Stimulated activated naive CD8-positive, alpha-beta T cell treated with anti-CD3 and anti-CD28 coated beads, Interleukin-15, Interleukin-2, amounts not matched to agents 100 ng/mL and 50 ng/mL, for 24 hours (primary cell): ENCODE results near the gene C5AR2.
"Not testable (repeated sequence)": the region's sequence is repeated elsewhere in the genome, so short reads cannot be mapped to it uniquely, and the experiment has no call there.

Experiments used
- H3K27ac Mint-ChIP-seq: one replicate; pipeline ENCODE4 v1.8.0; 2021; ENCODE audit warnings: mild to moderate bottlenecking, mixed read lengths
- H3K27me3 Mint-ChIP-seq: one replicate; pipeline ENCODE4 v1.8.0; 2021; ENCODE audit warnings: mixed read lengths
- H3K36me3 Mint-ChIP-seq: one replicate; pipeline ENCODE4 v1.8.0; 2021; ENCODE audit warnings: low read depth, mixed read lengths
- H3K4me1 Mint-ChIP-seq: one replicate; pipeline ENCODE4 v1.8.0; 2021; ENCODE audit warnings: low read depth, mixed read lengths
- H3K4me3 Mint-ChIP-seq: one replicate; pipeline ENCODE4 v1.8.0; 2021; ENCODE audit warnings: mild to moderate bottlenecking, mixed read lengths
- H3K9me3 Mint-ChIP-seq: one replicate; pipeline ENCODE4 v1.8.0; 2021; ENCODE audit warnings: mixed read lengths

C5AR2 gene

DNA sequence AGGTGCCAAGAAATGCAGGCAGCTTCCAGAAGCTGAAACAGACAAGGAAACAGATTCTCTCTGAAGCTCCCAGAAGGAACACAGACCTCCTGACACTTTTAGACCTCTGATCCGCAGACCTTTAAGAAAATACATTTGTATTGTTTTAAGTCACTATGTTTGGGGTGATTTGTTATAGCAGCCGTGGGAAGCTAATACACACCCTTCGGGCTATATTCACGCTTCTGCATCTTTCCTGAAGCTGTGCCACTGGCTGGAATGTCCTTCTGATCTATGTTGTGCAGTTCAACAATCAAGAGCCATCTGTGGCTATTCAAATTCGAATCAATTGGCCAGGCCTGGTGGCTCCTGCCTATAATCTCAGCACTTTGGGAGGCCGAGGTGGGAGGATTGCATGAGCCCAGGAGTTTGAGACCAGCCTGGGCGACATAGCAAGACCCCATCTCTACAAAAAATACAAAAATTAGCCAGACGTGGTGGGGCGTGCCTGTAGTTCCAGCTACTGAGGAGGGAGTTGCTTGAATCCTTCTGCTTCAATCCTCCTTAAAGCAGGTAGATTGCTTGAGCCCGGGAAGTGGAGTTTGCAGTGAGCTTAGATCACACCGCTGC lies 11.3 kb downstream of the C5AR2 start:
- Mint-ChIP-seq H3K36me3 (no peaks in the 10 kb centered on the region), H3K9me3 (no peaks in the 10 kb centered on the region), H3K27ac (no peak overlapping the region), H3K27me3 (no peaks in the 10 kb centered on the region), H3K4me3 (no peak overlapping the region), H3K4me1 (peaks cover under 1% of the 10 kb centered on the region)

DNA sequence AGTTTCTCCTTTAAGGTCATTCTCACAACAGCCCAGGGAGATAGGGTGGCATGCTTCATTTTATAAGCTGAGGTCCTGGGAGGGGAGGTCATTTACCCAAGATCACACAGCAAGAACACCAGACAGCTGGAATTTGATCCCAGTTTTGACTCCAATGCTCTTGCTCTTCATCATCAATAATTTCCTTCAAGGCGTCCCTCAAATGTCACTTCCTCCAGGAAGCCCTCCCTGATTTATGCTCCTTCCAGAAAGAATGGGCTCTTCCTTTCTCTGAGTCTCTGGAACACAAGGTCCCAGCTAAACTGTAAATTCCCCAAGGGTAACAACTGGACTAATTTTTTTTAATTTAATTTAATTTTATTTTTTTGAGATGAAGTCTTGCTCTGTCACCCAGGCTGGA lies 12.4 kb downstream of the C5AR2 start:
- Mint-ChIP-seq H3K4me3 (no peak overlapping the region), H3K27me3 (no peaks in the 10 kb centered on the region)

GRCh38 chr19:47346024-47346423 lies 14.0 kb downstream of the C5AR2 start:
- H3K4me3 Mint-ChIP-seq, H3K9me3 Mint-ChIP-seq, H3K27ac Mint-ChIP-seq, H3K27me3 Mint-ChIP-seq: not testable (repeated sequence)
- Mint-ChIP-seq H3K4me1 (peaks cover 26% of the 10 kb centered on the region), H3K36me3 (peaks cover 19% of the 10 kb centered on the region)

More for the DNA sequence above, 12.4 kb downstream of the C5AR2 start:
- H3K36me3 Mint-ChIP-seq: peaks cover 5% of the 10 kb centered on the region
- H3K4me1 Mint-ChIP-seq: peaks cover 11% of the 10 kb centered on the region
- no peaks in the 10 kb centered on the region for H3K9me3 Mint-ChIP-seq
- no peak overlapping the region for H3K27ac Mint-ChIP-seq

- no peaks in the 10 kb centered on the region for H3K27me3 Mint-ChIP-seq
- peaks cover 47% of the 10 kb centered on the region for H3K36me3 Mint-ChIP-seq
- H3K27ac Mint-ChIP-seq: peak within 1 kb of the TSS; percentile 94
- H3K9me3 Mint-ChIP-seq: peaks cover 4% of the 10 kb centered on the region
- peak within 1 kb of the TSS; percentile 91 for H3K4me3 Mint-ChIP-seq
- peaks cover 40% of the 10 kb centered on the region for H3K4me1 Mint-ChIP-seq
Measured at GRCh38 chr19:47348819-47349795, 17.1 kb downstream of the C5AR2 start, which contains the start of gene DHX34. DHX34 (plus strand) TSS chr19:47349315; CDS start chr19:47353031, 3,716 bp downstream.

DNA sequence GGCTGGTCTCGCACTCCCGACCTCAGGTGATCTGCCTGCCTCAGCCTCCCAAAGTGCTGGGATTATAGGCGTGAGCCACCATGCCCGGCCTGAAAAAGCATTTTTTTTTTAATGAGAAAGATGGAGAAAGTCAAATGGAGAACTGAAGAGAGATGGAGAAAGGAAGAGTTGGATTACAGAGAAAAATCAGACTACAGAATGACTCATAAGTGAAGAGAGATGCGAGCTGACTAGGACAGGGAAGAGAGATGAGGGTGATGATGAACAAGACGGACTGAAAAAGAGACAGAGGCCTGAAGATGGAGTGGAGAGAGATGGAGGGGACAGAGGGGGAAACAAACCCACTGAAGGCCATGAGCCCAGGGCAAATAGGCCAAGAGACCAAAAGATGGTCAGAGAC lies 18.7 kb downstream of the C5AR2 start:
- peaks cover 4% of the 10 kb centered on the region for H3K9me3 Mint-ChIP-seq
- peak overlapping the region; percentile 88 for H3K27ac Mint-ChIP-seq
- peaks cover 44% of the 10 kb centered on the region for H3K4me1 Mint-ChIP-seq
- peak overlapping the region; percentile 66 for H3K4me3 Mint-ChIP-seq
- no peaks in the 10 kb centered on the region for H3K27me3 Mint-ChIP-seq
- H3K36me3 Mint-ChIP-seq: peaks cover 57% of the 10 kb centered on the region

GRCh38 chr19:47351548-47351947 lies 19.6 kb downstream of the C5AR2 start:
- Mint-ChIP-seq H3K27me3 (no peaks in the 10 kb centered on the region), H3K27ac (peak overlapping the region; percentile 12), H3K36me3 (peaks cover 65% of the 10 kb centered on the region), H3K9me3 (peaks cover 4% of the 10 kb centered on the region), H3K4me3 (no peak overlapping the region), H3K4me1 (peaks cover 44% of the 10 kb centered on the region)

GRCh38 chr19:47352095-47352494 lies 20.1 kb downstream of the C5AR2 start:
- Mint-ChIP-seq H3K27ac (no peak overlapping the region), H3K9me3 (peaks cover 4% of the 10 kb centered on the region), H3K4me1 (peaks cover 44% of the 10 kb centered on the region), H3K4me3 (no peak overlapping the region), H3K27me3 (no peaks in the 10 kb centered on the region), H3K36me3 (peaks cover 70% of the 10 kb centered on the region)

GRCh38 chr19:47353307-47353712 lies 21.3 kb downstream of the C5AR2 start:
- peaks cover 43% of the 10 kb centered on the region for H3K4me1 Mint-ChIP-seq
- H3K27me3 Mint-ChIP-seq: no peaks in the 10 kb centered on the region
- H3K9me3 Mint-ChIP-seq: peaks cover 4% of the 10 kb centered on the region
- peaks cover 81% of the 10 kb centered on the region for H3K36me3 Mint-ChIP-seq
- H3K4me3 Mint-ChIP-seq: no peak overlapping the region
- no peak overlapping the region for H3K27ac Mint-ChIP-seq

DNA sequence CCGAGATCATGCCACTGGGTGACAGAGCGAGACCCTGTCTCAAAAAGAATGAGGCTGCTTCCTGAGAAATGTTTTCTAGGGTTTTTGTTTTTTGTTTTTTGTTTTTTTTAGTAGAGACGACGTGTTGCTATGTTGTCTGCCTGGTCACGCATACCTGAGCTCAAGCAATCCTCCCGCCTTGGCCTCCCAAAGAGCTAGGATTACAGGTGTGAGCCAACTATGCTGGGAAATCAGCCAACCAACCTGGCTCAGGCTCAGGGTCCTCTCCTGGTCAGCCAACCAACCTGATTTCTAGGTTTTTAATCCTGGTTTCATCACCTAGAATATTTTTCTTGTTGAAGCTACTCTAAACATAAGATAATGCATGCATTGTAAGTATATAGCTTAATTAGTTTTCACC lies 24.9 kb downstream of the C5AR2 start:
- H3K27me3 Mint-ChIP-seq: no peaks in the 10 kb centered on the region
- peaks cover 89% of the 10 kb centered on the region for H3K36me3 Mint-ChIP-seq
- H3K27ac Mint-ChIP-seq: no peak overlapping the region
- no peaks in the 10 kb centered on the region for H3K9me3 Mint-ChIP-seq
- H3K4me3 Mint-ChIP-seq: no peak overlapping the region
- peaks cover 11% of the 10 kb centered on the region for H3K4me1 Mint-ChIP-seq

- Mint-ChIP-seq H3K27me3 (no peaks in the 10 kb centered on the region), H3K9me3 (no peaks in the 10 kb centered on the region), H3K36me3 (peaks cover 81% of the 10 kb centered on the region), H3K27ac (no peak overlapping the region), H3K4me3 (no peak overlapping the region), H3K4me1 (peaks cover 4% of the 10 kb centered on the region)
Measured at GRCh38 chr19:47357788-47358680, 26.1 kb downstream of the C5AR2 start.

GRCh38 chr19:47358936-47359335 lies 27.0 kb downstream of the C5AR2 start:
- H3K27me3 Mint-ChIP-seq: no peaks in the 10 kb centered on the region
- H3K4me1 Mint-ChIP-seq: peaks cover 4% of the 10 kb centered on the region
- H3K9me3 Mint-ChIP-seq: no peaks in the 10 kb centered on the region
- H3K27ac Mint-ChIP-seq: no peak overlapping the region
- peaks cover 76% of the 10 kb centered on the region for H3K36me3 Mint-ChIP-seq
- no peak overlapping the region for H3K4me3 Mint-ChIP-seq

- Mint-ChIP-seq H3K36me3 (peaks cover 66% of the 10 kb centered on the region), H3K4me1 (no peaks in the 10 kb centered on the region), H3K9me3 (no peaks in the 10 kb centered on the region), H3K27me3 (no peaks in the 10 kb centered on the region), H3K27ac (no peak overlapping the region), H3K4me3 (no peak overlapping the region)
Measured at GRCh38 chr19:47362321-47362720, 30.3 kb downstream of the C5AR2 start.

DNA sequence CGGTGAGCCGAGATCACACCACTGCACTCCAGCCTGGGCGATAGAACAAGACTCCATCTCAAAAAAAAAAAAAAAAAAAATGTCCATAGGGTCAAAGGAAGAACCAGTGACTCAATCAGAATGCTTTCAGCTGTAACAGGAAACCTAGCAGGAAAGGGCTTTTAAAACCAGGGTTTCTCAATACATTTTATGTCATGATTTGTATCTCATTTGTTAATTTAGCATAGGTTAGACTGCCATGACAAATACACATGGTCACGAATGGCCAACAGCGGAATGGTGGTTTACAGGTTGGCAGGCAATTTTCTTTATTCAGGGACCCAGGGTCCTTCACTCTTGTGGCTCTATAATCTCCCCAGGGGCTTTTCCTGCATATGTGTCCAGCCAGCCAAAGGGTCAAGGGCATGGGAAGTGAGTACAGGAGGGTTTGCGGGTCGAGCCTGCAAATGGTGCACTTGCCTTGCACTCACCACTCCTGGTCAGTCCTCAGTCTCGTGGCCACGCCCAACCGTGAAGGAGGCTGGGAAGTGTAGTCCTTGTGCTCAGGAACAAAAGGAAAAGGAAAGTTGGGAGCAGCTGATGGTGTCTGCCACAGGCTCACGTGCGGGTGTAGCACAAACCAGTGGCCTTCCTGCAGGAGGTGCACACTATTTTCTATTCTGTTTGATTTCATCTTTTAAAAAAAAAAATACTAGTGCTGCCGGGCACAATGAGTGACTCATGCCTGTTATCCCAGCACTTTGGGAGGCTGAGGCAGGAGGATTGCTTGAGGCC lies 32.0 kb downstream of the C5AR2 start:
- no peaks in the 10 kb centered on the region for H3K9me3 Mint-ChIP-seq
- no peak overlapping the region for H3K27ac Mint-ChIP-seq
- peaks cover 53% of the 10 kb centered on the region for H3K36me3 Mint-ChIP-seq
- H3K4me3 Mint-ChIP-seq: no peak overlapping the region
- no peaks in the 10 kb centered on the region for H3K4me1 Mint-ChIP-seq
- H3K27me3 Mint-ChIP-seq: no peaks in the 10 kb centered on the region

GRCh38 chr19:47365455-47365854 lies 33.5 kb downstream of the C5AR2 start:
- H3K36me3 Mint-ChIP-seq: peaks cover 47% of the 10 kb centered on the region
- not testable (repeated sequence) for H3K27me3 Mint-ChIP-seq, H3K27ac Mint-ChIP-seq, H3K4me3 Mint-ChIP-seq, H3K9me3 Mint-ChIP-seq, H3K4me1 Mint-ChIP-seq
